Raji (cell line): Measurements from ENCODE around the gene NEK9.

Source experiments
- POLR2A ChIP-seq: IDR thresholded peaks from 2 replicates; pipeline ENCODE4 v1.6.1; 2011; ENCODE audit warnings: low read depth, low read length, control low read depth; ENCODE audit not compliant: insufficient read depth

The NEK9 gene

DNA sequence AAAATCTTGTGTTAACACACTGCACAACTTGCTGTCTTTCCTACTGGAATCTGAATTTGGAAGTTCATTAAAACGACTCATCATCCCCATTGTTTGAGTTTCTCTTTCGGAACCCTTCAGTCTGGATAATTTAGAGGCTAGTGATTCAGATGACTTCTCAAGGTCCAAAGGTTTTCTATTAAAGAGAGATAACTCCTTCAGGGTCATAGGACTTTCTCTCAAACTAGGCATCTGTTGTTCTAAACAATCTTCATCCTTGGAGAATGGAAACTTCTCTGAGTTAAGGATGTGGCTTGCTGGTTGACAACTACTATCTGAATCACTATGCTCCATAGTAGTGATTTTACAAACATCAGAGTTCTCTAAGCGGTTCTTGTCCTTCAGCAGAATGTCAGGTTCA lies 79.9 kb downstream of the NEK9 start:
- TF ChIP-seq POLR2A: no peak

DNA sequence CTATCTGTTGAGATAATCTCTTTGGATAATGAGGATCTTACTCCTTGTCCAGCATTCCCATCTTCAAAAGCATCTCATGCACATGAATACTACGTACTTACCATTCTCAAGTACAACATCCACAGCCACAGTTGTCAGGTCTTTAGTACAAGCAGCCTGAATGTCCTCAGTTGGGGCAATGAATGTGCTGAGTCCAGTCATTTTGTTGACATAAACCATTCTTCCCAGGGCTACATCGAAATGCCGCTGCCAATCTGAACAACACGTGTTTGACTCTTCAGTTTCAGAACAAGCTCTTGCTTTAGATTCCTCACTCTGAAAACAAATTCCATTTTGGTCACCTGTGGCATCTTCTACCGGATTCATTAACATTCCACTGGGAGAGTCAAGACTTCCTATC lies 80.6 kb downstream of the NEK9 start:
- no peak for TF ChIP-seq POLR2A

DNA sequence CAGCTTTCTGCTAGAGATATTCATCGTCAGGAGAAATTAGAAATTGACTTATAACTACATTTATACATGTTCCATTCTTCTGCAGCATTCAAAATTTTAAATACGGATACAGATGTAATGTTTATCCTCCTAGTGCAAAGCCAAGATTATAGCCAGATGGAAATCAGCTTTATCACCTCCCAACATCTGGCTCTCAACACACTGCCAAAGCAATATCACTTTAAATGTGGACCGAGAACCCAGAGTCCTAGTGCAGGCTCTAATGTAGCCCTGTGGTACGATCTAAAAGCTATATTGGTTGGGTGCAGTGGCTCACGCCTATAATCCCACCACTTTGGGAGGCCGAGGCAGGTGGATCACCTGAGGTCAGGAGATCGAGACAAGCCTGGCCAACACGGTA lies 82.1 kb downstream of the NEK9 start:
- no peak for TF ChIP-seq POLR2A

DNA sequence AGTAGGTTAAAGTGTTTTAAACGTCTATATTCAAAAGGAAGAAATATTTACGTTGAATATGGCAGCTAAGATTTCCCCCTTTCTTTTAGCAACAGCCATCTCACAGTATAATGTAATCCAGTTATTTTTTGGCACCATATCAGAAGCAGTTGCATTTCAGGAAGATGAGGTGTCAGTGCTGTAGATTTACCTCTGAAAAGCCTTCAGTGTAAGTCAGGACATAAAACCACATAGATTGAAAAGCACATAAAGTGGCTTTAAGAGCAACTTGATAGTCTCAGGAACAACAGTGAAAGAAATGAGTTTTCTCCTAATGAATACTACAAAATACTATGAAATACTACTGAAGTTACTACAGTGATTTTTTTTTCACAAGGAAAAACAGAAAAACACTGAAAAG lies 82.5 kb downstream of the NEK9 start:
- TF ChIP-seq POLR2A: no peak

DNA sequence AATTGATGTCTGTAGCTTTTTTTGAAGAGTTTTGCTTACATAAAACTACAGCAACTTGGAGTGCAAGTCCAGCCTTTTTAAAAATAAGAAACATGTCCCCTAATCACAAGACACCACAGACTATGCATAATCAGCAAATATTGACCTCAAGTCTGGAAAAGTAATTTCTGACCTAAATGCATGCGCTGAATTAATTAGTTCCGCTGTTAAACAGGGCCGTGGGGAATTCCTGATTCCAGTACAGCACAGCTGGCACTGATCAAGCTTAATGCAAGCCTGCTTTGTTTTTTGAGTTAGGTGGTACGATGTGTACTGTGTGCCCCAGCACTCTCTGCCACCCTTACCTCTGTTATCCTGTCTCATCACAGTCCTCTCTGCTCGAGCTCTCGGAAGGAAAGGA lies 84.8 kb downstream of the NEK9 start:
- TF ChIP-seq POLR2A: no peak

DNA sequence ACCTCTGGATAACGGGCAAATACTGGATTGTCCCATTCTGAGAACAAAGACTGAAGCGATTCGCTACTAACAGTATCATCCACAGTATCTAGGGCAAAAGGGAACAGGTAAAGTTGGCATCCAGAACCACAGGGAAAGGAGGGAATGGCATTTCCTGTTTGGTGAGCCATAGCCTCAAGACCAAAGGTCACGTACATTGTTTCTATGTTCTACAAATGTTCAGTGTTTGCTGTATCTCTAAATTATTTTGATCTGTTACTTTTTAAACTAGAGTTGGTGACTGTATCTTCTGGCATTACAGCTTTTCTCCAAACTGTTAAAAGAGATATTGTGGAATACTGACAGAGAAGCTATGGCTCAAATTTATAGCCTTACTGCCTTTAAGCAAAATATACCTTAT lies 85.2 kb downstream of the NEK9 start:
- TF ChIP-seq POLR2A: no peak

DNA sequence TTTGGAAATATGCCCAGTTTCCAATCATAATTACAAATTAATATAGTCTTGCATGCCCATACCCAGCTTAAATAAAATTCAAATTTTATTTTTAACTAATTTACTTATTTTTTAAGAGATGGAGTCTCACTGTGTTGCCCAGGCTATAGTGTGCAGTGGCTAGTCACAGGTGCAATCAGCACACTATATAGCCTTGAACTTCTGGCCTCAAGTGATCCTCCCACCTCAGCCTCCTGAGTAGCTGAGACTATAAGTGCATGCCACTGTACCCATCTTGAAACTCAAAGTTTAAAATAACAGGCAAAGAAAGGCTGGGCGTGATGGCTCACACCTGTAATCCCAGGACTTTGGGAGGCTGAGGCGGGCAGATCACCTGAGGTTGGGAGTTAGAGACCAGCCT lies 85.9 kb downstream of the NEK9 start:
- TF ChIP-seq POLR2A: no peak

DNA sequence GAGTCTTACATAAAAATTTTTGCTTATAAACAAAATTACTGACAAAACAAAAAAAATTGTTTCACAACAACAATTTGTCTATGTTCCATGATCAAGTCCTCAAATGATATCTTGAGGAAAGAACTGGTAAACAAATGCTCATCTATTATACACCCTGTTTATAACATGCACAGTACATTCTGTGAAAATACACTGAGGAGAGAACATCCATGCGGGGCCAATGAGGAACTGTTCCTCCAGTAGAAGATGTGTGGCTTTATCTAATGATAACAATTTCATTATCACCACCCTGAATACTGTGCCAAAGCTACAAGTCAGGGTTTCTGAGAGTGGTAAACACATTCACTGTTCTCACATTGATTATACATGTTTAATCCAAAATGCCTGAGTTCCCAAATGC lies 86.3 kb downstream of the NEK9 start:
- no peak for TF ChIP-seq POLR2A

DNA sequence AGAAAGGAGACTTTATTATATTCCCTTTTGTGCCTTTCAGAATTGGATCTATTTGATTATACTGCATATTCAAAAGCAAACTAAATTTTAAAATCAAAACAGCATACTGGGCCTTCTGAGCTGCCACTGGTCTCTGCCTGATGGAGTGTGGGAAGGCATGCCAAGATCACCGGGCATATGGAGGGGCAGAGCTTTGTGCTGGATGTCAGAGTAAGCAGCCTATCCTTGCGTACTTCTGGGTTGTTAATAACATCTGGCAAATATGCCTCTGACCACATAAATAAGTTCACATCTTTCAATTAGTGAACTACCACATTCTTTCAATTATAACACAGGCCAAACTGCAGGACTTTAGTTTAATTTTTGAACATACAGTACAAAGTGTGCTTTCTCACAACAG lies 93.9 kb downstream of the NEK9 start:
- TF ChIP-seq POLR2A: no peak

DNA sequence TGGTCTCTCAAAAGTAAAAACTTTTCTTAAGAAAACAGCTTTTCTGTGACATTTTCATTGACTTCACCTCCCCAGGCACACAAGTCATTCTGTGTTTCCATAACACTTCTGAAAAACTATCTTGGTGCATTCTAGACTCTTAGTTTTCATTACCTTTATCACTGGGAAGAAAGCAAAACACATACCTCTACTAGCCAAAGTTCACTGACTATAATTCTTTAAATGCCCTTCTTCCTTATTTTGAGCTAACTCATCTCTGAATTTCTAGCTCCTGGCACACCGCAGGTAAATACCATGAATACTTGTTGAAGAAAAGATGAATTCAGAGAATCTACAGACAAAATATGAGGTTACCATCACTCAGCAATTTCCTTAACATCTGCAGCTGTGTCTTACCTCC lies 96.7 kb downstream of the NEK9 start:
- no peak for TF ChIP-seq POLR2A
